ENCODE measurements around the gene PNPLA3.

PNPLA3 gene

GRCh38 chr22:43923631-43924464, at the start of gene PNPLA3:
Gene PNPLA3, plus strand, starts transcription at chr22:43923805. Its CDS starts 107 bp downstream, at chr22:43923912.
- DNase-seq (ENCODE audit: low spot score) = peak; percentile 93

GRCh38 chr22:43876866-43877509, 46.6 kb upstream of the PNPLA3 start:
- no peak for DNase-seq (ENCODE audit: low spot score)

- no peak for DNase-seq (ENCODE audit: low spot score)
Measured at GRCh38 chr22:43878079-43878795, 45.4 kb upstream of the PNPLA3 start.

GRCh38 chr22:43878831-43879550, 44.6 kb upstream of the PNPLA3 start:
- DNase-seq (ENCODE audit: low spot score) = no peak

- DNase-seq (ENCODE audit: low spot score) = no peak
Measured at GRCh38 chr22:43879901-43880540, 43.6 kb upstream of the PNPLA3 start.

GRCh38 chr22:43880541-43880991, 43.0 kb upstream of the PNPLA3 start:
- no peak for DNase-seq (ENCODE audit: low spot score)

- no peak for DNase-seq (ENCODE audit: low spot score)
Measured at GRCh38 chr22:43881091-43882061, 42.2 kb upstream of the PNPLA3 start.

GRCh38 chr22:43882122-43882767, 41.4 kb upstream of the PNPLA3 start:
- DNase-seq (ENCODE audit: low spot score) = no peak

- DNase-seq (ENCODE audit: low spot score) = peak; percentile 84
Measured at GRCh38 chr22:43883012-43883661, 40.5 kb upstream of the PNPLA3 start.

- no peak for DNase-seq (ENCODE audit: low spot score)
Measured at GRCh38 chr22:43883719-43884415, 39.7 kb upstream of the PNPLA3 start.

- peak; percentile 75 for DNase-seq (ENCODE audit: low spot score)
Measured at GRCh38 chr22:43884600-43885318, 38.8 kb upstream of the PNPLA3 start.

GRCh38 chr22:43885319-43885671, 38.3 kb upstream of the PNPLA3 start:
- no peak for DNase-seq (ENCODE audit: low spot score)

- DNase-seq (ENCODE audit: low spot score) = no peak
Measured at GRCh38 chr22:43885786-43886185, 37.8 kb upstream of the PNPLA3 start.

GRCh38 chr22:43886231-43886630, 37.4 kb upstream of the PNPLA3 start:
- DNase-seq (ENCODE audit: low spot score) = no peak

GRCh38 chr22:43887391-43887790, 36.2 kb upstream of the PNPLA3 start:
- DNase-seq (ENCODE audit: low spot score) = no peak

- no peak for DNase-seq (ENCODE audit: low spot score)
Measured at GRCh38 chr22:43888740-43889139, 34.9 kb upstream of the PNPLA3 start.

GRCh38 chr22:43889201-43889859, 34.3 kb upstream of the PNPLA3 start:
- DNase-seq (ENCODE audit: low spot score) = no peak

GRCh38 chr22:43889860-43890253, 33.7 kb upstream of the PNPLA3 start:
- DNase-seq (ENCODE audit: low spot score) = peak; percentile 69
